Gastrocnemius medialis (tissue), 4 donors: ENCODE results near the gene ABCC10. TPM values are rescaled to one million over a fixed set of nuclear protein-coding genes. Genes with fewer than 3 reads are reported as not detected.
"Not testable (repeated sequence)": the region's sequence is repeated elsewhere in the genome, so short reads cannot be mapped to it uniquely, and the experiment has no call there.

Experiments
- ATAC-seq, 2 donors: fragments of 150-250 bp; one replicate each; pipeline ENCODE4 v1.9.1; 2016
- DNase-seq, 2 donors: peaks; one replicate each; pipeline ENCODE4 v3.0.0-alpha.2; 2019
- H3K27ac ChIP-seq, 4 donors: fragments of 200-600 bp; sonication (generic); 1 replicate in 1 of 4; 2 replicates in 3 of 4; pipeline ENCODE4 v1.5.1; 2016 to 2018; ENCODE audit warnings: mild to moderate bottlenecking in 2 of 4, moderate library complexity in 1 of 4
- H3K27me3 ChIP-seq, 3 donors: fragments of 200-600 bp; sonication (generic) in 2 of 3; 1 replicate in 1 of 3; 2 replicates in 2 of 3; pipeline versions ENCODE4 v1.5.1 to v1.6.0; 2016 to 2019; ENCODE audit warnings: mild to moderate bottlenecking in 1 of 3, moderate library complexity in 1 of 3
- H3K36me3 ChIP-seq, 2 donors: fragments of 200-600 bp; sonication (generic) in 1 of 2; one replicate each; pipeline ENCODE4 v1.5.1; 2017 to 2018
- H3K4me1 ChIP-seq, 2 donors: fragments of 200-600 bp; sonication (generic) in 1 of 2; one replicate each; pipeline ENCODE4 v1.5.1; 2016 to 2017; ENCODE audit warnings: mild to moderate bottlenecking in 2 of 2
- H3K4me3 ChIP-seq, 4 donors: fragments of 200-600 bp; sonication (generic) in 3 of 4; 1 replicate in 1 of 4; 2 replicates in 3 of 4; pipeline ENCODE4 v1.5.1; 2016 to 2019; ENCODE audit warnings: mild to moderate bottlenecking in 2 of 4
- H3K9me3 ChIP-seq, 3 donors: fragments of 200-600 bp; sonication (generic) in 2 of 3; 1 replicate in 1 of 3; 2 replicates in 2 of 3; pipeline ENCODE4 v1.5.1; 2016 to 2019
- CTCF ChIP-seq, 5 experiments: fragments of 450-650 bp in 3 of 5; fragments of 200-600 bp in 2 of 5; sonication (generic) in 2 of 5; IDR thresholded peaks in 4 of 5; conservative IDR thresholded peaks in 1 of 5; 1 replicate in 4 of 5; 2 replicates in 1 of 5; pipeline ENCODE4 v1.5.1; 2016 to 2019; ENCODE audit warnings: antibody characterized with exemption in 5 of 5, mild to moderate bottlenecking in 3 of 5, moderate library complexity in 3 of 5
- POLR2A ChIP-seq, 2 donors: fragments of 450-650 bp; IDR thresholded peaks; one replicate each; pipeline ENCODE4 v1.6.1; 2017; ENCODE audit warnings: antibody characterized with exemption in 2 of 2, mild to moderate bottlenecking in 2 of 2, moderate library complexity in 2 of 2
- in situ Hi-C, 4 donors: fragments of 200-750 bp; cut with MboI; loops; one replicate each; pipeline versions ENCODE4 v1.15.0 to v1.8.0; 2017; ENCODE audit warnings: low sequenced_read_pairs in 4 of 4
- intact Hi-C: fragments of 100-400 bp; cut with DNase I; formaldehyde crosslinking; loops from one replicate; pipeline ENCODE4 v1.15.1; 2023; ENCODE audit warnings: low total_unique reads
- total RNA-seq, 4 donors: library from RNA; depleted of rRNA; stranded (reverse); fragments of >200 nt; gene quantifications; one replicate each; pipeline versions ENCODE4 v1.1.0 to v1.2.3, GENCODE V29; 2016

Gene ABCC10
- total RNA-seq, 4 donors from 2014 or later, result 5.3 to 11.8 (median 8.6) TPM

GRCh38 chr6:43386492-43386891 lies 40.8 kb upstream of the ABCC10 start:
- Histone ChIP-seq H3K4me3 (no peak overlapping the region), H3K27me3 (peaks cover 0 to 4% (median 0%) of the 10 kb centered on the region in 3 donors), H3K36me3 (no peaks in the 10 kb centered on the region), H3K27ac (no peak overlapping the region), H3K4me1 (no peaks in the 10 kb centered on the region), H3K9me3 (no peaks in the 10 kb centered on the region)
- DNase-seq (no peak), ATAC-seq (no peak)
- intact Hi-C loops (no loop called here), in situ Hi-C loops (no loop called here)
- no peak for TF ChIP-seq POLR2A (IDR thresholded peaks at IDR 0.05)
- TF ChIP-seq CTCF (IDR thresholded peaks at IDR 0.05 in 4 of 5, conservative IDR thresholded peaks at IDR 0.05 in 1 of 5), result peak in 2 of 5 experiments; percentile 31 to 35

- Histone ChIP-seq H3K27ac (no peak overlapping the region), H3K4me1 (no peaks in the 10 kb centered on the region), H3K4me3 (no peak overlapping the region), H3K9me3 (no peaks in the 10 kb centered on the region), H3K36me3 (no peaks in the 10 kb centered on the region), H3K27me3 (peaks cover 0 to 7% (median 0%) of the 10 kb centered on the region in 3 donors)
- in situ Hi-C loops, result no loop called here
- intact Hi-C loops, result no loop called here
- ATAC-seq (no peak), DNase-seq (no peak)
- no peak for TF ChIP-seq CTCF (IDR thresholded peaks at IDR 0.05 in 4 of 5, conservative IDR thresholded peaks at IDR 0.05 in 1 of 5)
- TF ChIP-seq POLR2A (IDR thresholded peaks at IDR 0.05), result no peak
These were observed 37.5 kb upstream of the ABCC10 start for GRCh38 chr6:43389730-43390295.

- in situ Hi-C loops, result not testable (repeated sequence)
These were observed 36.4 kb upstream of the ABCC10 start for GRCh38 chr6:43390753-43391439.

GRCh38 chr6:43391440-43392031 lies 35.8 kb upstream of the ABCC10 start:
- Histone ChIP-seq H3K9me3 (no peaks in the 10 kb centered on the region), H3K4me1 (no peaks in the 10 kb centered on the region), H3K27ac (no peak overlapping the region), H3K36me3 (no peaks in the 10 kb centered on the region), H3K4me3 (no peak overlapping the region), H3K27me3 (peaks cover 0 to 7% (median 0%) of the 10 kb centered on the region in 3 donors)
- intact Hi-C loops (no loop called here), in situ Hi-C loops (no loop called here)
- no peak for TF ChIP-seq CTCF (IDR thresholded peaks at IDR 0.05 in 4 of 5, conservative IDR thresholded peaks at IDR 0.05 in 1 of 5)
- TF ChIP-seq POLR2A (IDR thresholded peaks at IDR 0.05), result no peak
- ATAC-seq (no peak), DNase-seq (no peak)

More at GRCh38 chr6:43390753-43391439, 36.4 kb upstream of the ABCC10 start:
- H3K36me3 ChIP-seq, DNase-seq, H3K9me3 ChIP-seq, ATAC-seq, H3K27me3 ChIP-seq, H3K4me3 ChIP-seq, H3K4me1 ChIP-seq, intact Hi-C loops, H3K27ac ChIP-seq: not testable (repeated sequence)

- H3K9me3 ChIP-seq, DNase-seq, H3K27ac ChIP-seq, H3K4me1 ChIP-seq, intact Hi-C loops, ATAC-seq, H3K36me3 ChIP-seq, H3K27me3 ChIP-seq, in situ Hi-C loops, H3K4me3 ChIP-seq: not testable (repeated sequence)
These were observed 34.2 kb upstream of the ABCC10 start for GRCh38 chr6:43393133-43393532.
